ENCODE measurements around the gene EGFL8.

- TF ChIP-seq CTCF (IDR thresholded peaks at IDR 0.05) (no peak), POLR2A (IDR thresholded peaks at IDR 0.05) (peak in 1 of 2 donors; percentile 58)
These were observed 36.4 kb upstream of the EGFL8 start, which contains the start of gene ATF6B for GRCh38 chr6:32127717-32128592.
